Subcutaneous abdominal adipose tissue (tissue), 5 donors: Measurements from ENCODE around the gene ODF2L.

Experiments used
- H3K27ac ChIP-seq: one replicate; pipeline ENCODE4 v1.7.0; 2013; ENCODE audit warnings: low read depth, mild to moderate bottlenecking, inconsistent platforms, low read length, moderate library complexity
- H3K27me3 ChIP-seq, 5 donors: one replicate each; pipeline ENCODE4 v1.7.0; 2013; ENCODE audit warnings: low read length in 5 of 5, inconsistent platforms in 1 of 5; ENCODE audit not compliant: control insufficient read depth in 5 of 5, insufficient read depth in 4 of 5
- H3K36me3 ChIP-seq, 5 donors: one replicate each; pipeline ENCODE4 v1.7.0; 2013; ENCODE audit warnings: low read length in 5 of 5; ENCODE audit not compliant: control insufficient read depth in 5 of 5, insufficient read depth in 5 of 5
- H3K4me1 ChIP-seq, 5 donors: one replicate each; pipeline ENCODE4 v1.7.0; 2013; ENCODE audit warnings: low read length in 5 of 5, mild to moderate bottlenecking in 3 of 5, moderate library complexity in 1 of 5; ENCODE audit not compliant: control insufficient read depth in 5 of 5, insufficient read depth in 5 of 5
- H3K4me3 ChIP-seq, 5 donors: one replicate each; pipeline ENCODE4 v1.7.0; 2013; ENCODE audit warnings: low read length in 5 of 5, low read depth in 1 of 5
- H3K9ac ChIP-seq, 5 donors: one replicate each; pipeline ENCODE4 v1.7.0; 2013; ENCODE audit warnings: low read length in 5 of 5, mild to moderate bottlenecking in 4 of 5, moderate library complexity in 3 of 5
- H3K9me3 ChIP-seq, 5 donors: one replicate each; pipeline ENCODE4 v1.7.0; 2013; ENCODE audit warnings: low read length in 5 of 5; ENCODE audit not compliant: control insufficient read depth in 5 of 5
- donor health status: healthy.
- donor health status: healthy.
- donor health status: healthy.
- donor health status: healthy.
- donor health status: healthy.

ODF2L gene

DNA sequence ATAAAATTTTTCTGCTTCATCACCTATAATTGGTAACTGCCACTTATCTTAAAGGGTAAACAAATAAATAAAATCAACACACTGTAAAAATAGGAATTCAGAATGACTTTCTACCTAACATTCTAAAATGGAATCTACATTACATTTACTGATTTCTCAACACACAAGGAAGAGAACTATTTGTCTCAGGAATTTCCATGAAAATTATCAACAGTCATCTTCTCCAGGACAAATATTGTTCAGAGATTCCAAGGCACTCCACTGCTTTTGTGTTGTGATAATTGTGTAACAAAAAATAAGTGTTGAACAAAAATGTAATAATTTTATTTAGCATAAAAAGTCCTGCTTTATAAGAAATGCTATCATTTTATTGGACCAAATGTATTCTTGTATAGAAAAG, 7.3 kb downstream of the ODF2L start:
- Histone ChIP-seq H3K4me1 (peaks cover 0 to 13% (median 3%) of the 10 kb centered on the region in 5 donors), H3K27ac (no peak overlapping the region), H3K4me3 (no peak overlapping the region), H3K9me3 (no peaks in the 10 kb centered on the region), H3K36me3 (no peaks in the 10 kb centered on the region), H3K27me3 (no peaks in the 10 kb centered on the region), H3K9ac (no peak overlapping the region)

DNA sequence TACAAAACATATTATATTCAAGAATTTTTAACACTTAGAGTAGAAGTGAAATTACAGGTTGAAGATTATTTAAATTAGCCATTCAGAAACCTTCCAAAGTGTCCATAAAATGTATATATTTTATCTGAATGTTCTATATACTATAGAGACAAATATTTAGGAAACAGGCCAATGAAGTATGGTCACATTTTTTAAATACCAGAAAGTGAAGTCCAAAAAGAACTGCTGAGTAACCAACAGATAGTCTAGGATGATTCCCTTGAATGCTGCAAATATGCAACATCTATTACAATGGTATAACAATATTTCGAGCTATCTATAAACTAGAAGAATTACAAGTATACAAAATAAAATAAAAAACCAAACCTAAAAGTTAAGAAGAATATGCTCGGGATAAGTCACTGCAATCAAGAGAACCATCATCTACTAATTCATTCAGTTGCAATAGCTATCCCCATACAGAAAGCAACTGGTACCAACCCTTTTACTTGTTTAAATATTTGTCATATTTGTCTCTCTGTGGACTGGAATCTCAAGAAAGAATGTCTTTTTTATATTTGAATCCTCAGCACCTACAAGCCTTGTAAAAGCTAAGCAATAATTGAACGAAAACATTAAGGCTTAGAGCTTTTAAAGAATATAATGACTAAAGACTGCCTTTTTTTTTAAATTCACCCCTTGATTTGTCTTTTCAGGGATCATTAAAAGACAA, 8.1 kb downstream of the ODF2L start:
- peaks cover 0 to 17% (median 3%) of the 10 kb centered on the region in 5 donors for H3K4me1 ChIP-seq
- no peak overlapping the region for H3K9ac ChIP-seq
- no peak overlapping the region for H3K27ac ChIP-seq
- H3K4me3 ChIP-seq: no peak overlapping the region
- no peaks in the 10 kb centered on the region for H3K36me3 ChIP-seq
- H3K27me3 ChIP-seq: no peaks in the 10 kb centered on the region
- no peaks in the 10 kb centered on the region for H3K9me3 ChIP-seq

DNA sequence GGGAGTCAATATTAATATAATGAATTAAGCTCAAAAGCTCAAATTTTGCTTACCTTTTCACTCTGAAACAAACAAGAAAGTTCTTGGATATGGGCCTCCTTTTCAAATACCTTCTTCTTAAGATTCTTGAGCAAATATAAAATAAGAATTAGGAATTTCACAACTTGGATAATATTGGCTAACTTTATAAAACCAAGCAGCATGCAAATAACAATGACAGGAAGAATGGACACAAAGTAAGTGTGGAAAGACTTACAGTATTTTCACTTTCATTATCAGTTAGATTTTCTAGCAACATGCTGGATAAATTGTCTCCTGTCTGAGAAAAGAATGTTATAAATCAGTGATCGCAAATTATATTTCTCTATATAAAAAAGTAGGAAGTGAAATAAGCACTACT, 13.2 kb downstream of the ODF2L start:
- Histone ChIP-seq H3K9ac (peak overlapping the region in 4 of 5 donors; percentile 52 to 66 (median 62)), H3K4me3 (peak overlapping the region in 4 of 5 donors; percentile 35 to 53 (median 44)), H3K4me1 (peaks cover 0 to 16% (median 9%) of the 10 kb centered on the region in 5 donors), H3K36me3 (peaks cover 0 to 4% (median 0%) of the 10 kb centered on the region in 5 donors), H3K27me3 (no peaks in the 10 kb centered on the region), H3K9me3 (no peaks in the 10 kb centered on the region), H3K27ac (peak overlapping the region; percentile 61)

DNA sequence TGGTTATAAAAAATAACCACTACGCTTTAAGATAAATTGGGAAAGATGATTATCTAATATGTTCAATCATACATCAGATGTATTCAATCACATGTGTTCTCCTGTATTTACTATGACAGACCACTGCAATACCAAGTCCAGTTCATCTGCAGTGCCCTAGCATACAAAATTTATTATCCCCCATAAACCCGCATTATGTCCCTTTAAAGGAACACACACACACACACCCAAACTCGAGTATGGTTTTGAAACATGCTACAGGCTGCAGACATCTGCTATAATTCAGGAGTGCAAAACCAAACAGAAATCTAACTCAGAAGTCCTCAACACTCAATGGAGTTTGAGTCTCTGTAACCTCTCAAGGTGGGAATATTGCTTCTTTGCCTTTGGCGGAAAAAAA, 14.9 kb downstream of the ODF2L start:
- H3K9ac ChIP-seq: peak overlapping the region in 4 of 5 donors; percentile 25 to 52 (median 45)
- peaks cover 0 to 16% (median 9%) of the 10 kb centered on the region in 5 donors for H3K4me1 ChIP-seq
- H3K4me3 ChIP-seq: peak overlapping the region in 3 of 5 donors; percentile 1 to 48 (median 8)

DNA sequence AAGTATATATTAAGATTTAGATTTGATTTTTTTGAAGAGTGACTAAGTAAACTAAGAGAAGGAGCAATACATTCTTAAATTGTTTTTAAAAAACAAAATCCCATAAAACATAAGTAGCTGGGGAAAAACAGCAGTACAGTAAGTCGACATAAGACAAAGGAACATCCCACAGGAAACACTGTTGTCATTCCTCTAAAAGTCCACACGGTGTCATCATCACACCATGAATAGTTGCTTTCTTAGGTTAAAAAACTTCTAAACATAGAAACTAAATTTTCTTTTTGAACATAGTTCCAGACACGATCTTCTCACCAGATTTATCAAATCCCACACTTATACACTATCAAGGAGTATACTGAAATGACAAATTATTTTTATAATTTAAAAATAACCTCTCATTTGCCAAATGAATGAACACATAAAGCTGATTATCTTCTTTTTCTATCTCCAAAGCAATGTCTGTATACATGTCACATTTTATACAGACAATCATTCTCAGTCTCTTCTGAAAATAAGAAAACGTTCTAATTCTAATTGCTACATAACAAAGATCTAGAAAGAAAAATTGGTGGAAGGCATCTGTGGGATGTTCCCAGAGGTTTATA, 15.8 kb downstream of the ODF2L start:
- peak overlapping the region in 2 of 5 donors; percentile 51 to 64 for H3K9ac ChIP-seq
- H3K36me3 ChIP-seq: peaks cover 0 to 4% (median 0%) of the 10 kb centered on the region in 5 donors
- peak overlapping the region; percentile 1 for H3K27ac ChIP-seq
- peak overlapping the region in 3 of 5 donors; percentile 6 to 22 (median 11) for H3K4me3 ChIP-seq
- H3K4me1 ChIP-seq: peaks cover 0 to 16% (median 11%) of the 10 kb centered on the region in 5 donors
- H3K9me3 ChIP-seq: peaks cover 0 to 6% (median 0%) of the 10 kb centered on the region in 5 donors
- no peaks in the 10 kb centered on the region for H3K27me3 ChIP-seq

More for the DNA sequence above, 14.9 kb downstream of the ODF2L start:
- no peaks in the 10 kb centered on the region for H3K27me3 ChIP-seq
- H3K27ac ChIP-seq: peak overlapping the region; percentile 1
- peaks cover 0 to 4% (median 0%) of the 10 kb centered on the region in 5 donors for H3K36me3 ChIP-seq
- H3K9me3 ChIP-seq: peaks cover 0 to 6% (median 0%) of the 10 kb centered on the region in 5 donors

DNA sequence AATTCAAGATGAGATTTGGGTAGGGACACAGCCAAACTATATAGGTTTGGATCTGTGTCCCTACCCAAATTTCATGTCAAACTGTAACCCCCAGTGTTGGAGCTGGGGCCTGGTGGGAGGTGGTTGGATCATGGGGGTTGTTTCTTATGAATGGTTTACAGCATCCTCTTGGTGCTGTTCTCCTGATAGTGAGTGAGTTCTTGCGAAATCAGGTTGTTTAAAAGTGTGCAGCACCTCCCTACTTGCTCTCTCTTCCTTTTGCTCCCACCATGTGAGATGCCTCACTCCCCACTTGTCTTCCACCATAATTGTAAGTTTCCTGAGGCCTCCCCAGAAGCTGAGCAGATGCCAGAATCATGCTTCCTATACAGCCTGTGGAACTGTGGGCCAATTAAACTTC, 17.3 kb downstream of the ODF2L start:
- Histone ChIP-seq H3K27me3 (no peaks in the 10 kb centered on the region), H3K27ac (no peak overlapping the region), H3K4me3 (no peak overlapping the region), H3K9ac (no peak overlapping the region), H3K4me1 (peaks cover 0 to 16% (median 11%) of the 10 kb centered on the region in 5 donors), H3K36me3 (peaks cover 4 to 11% (median 7%) of the 10 kb centered on the region in 5 donors), H3K9me3 (peaks cover 0 to 6% (median 0%) of the 10 kb centered on the region in 5 donors)

DNA sequence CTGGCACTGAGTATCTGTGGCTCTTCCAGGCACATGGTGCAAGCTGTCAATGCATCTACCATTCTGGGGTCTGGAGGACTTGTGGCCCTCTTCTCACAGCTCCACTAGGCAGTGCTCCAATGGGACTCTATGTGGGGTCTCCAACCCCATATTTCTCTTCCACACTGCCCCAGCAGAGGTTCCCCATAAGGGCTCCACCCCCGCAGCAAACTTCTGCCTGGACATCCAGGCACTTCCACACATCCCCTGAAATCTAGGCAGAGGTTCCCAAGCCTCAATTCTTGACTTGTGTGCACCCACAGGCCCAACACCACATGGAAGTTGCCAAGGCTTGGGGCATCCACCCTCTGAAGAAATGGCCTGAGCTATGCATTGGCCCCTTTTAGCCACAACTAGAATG, 18.8 kb downstream of the ODF2L start:
- H3K4me3 ChIP-seq: no peak overlapping the region
- H3K9ac ChIP-seq: no peak overlapping the region
- H3K27me3 ChIP-seq: no peaks in the 10 kb centered on the region
- peaks cover 0 to 11% (median 4%) of the 10 kb centered on the region in 5 donors for H3K4me1 ChIP-seq
- H3K27ac ChIP-seq: no peak overlapping the region
- H3K36me3 ChIP-seq: peaks cover 4 to 16% (median 10%) of the 10 kb centered on the region in 5 donors
- H3K9me3 ChIP-seq: peaks cover 0 to 6% (median 0%) of the 10 kb centered on the region in 5 donors

DNA sequence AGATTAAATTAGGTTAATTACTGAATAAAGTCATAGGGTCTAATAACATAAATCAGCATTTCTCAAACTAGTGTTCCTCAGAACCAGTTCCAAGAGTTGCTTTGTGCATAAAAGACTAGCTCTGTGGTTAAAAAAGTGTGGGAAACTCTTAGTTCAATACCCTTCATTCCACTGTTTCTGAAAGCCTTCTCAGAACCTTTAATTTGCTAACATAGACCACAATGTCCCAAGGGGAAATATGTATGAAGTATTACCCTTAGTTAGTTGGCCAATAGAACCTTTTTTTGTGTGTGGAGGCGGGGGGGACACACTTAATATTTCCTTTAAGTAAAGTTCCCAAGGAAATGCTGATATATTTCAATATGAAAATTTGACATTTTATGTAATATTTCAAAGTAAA, 20.4 kb downstream of the ODF2L start:
- H3K4me3 ChIP-seq: no peak overlapping the region
- peaks cover 0 to 3% (median 0%) of the 10 kb centered on the region in 5 donors for H3K4me1 ChIP-seq
- H3K9me3 ChIP-seq: peaks cover 0 to 6% (median 0%) of the 10 kb centered on the region in 5 donors
- H3K27ac ChIP-seq: no peak overlapping the region
- no peak overlapping the region for H3K9ac ChIP-seq
- H3K27me3 ChIP-seq: no peaks in the 10 kb centered on the region
- H3K36me3 ChIP-seq: peaks cover 4 to 16% (median 10%) of the 10 kb centered on the region in 5 donors

DNA sequence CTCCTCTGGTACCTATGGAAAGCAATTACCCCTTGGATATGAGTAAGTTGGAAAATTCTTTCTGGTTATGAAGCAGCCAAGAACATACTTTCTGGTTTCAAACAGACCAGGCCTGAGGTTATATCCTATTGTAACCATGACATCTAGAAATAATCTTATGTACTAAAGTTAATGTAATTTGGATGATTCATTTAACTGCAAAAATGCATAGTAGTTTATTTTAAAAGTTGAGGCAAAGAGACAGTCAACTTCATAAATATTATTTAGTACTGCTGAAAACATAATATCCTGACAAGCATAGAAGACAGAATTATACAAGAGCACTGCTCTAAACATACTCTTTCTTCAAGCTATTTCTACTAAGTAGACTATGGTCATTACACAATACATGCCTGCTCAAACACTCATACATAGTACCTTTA, 25.5 kb downstream of the ODF2L start:
- no peaks in the 10 kb centered on the region for H3K9me3 ChIP-seq
- H3K27me3 ChIP-seq: no peaks in the 10 kb centered on the region
- H3K36me3 ChIP-seq: peaks cover 4 to 15% (median 10%) of the 10 kb centered on the region in 5 donors
- H3K4me3 ChIP-seq: no peak overlapping the region
- no peak overlapping the region for H3K9ac ChIP-seq
- peaks cover 0 to under 1% (median 0%) of the 10 kb centered on the region in 5 donors for H3K4me1 ChIP-seq
- H3K27ac ChIP-seq: no peak overlapping the region

DNA sequence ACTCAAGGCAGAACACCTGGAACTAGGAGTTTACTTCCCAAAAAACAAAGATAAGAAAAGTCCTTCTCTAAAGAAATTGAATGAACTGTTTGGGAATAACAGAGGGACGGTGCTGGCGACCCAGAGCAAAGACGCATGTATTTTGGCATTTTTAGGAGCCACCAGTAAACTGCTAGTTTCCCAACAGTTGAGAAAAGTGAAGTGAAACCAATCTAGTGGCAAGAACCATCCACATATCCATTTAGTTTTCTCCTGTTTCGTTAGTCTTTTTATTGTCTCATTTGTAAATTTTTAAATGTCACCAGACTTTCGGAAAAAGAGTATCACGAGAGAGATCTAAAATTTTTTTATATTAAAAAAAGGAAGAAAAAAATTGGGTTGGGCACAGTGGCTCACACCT, 30.2 kb downstream of the ODF2L start:
- H3K27me3 ChIP-seq: no peaks in the 10 kb centered on the region
- H3K9ac ChIP-seq: no peak overlapping the region

More for the DNA sequence above, 30.2 kb downstream of the ODF2L start:
- no peak overlapping the region for H3K4me3 ChIP-seq
- H3K27ac ChIP-seq: no peak overlapping the region
- peaks cover 2 to 10% (median 4%) of the 10 kb centered on the region in 5 donors for H3K36me3 ChIP-seq
- H3K4me1 ChIP-seq: no peaks in the 10 kb centered on the region
- H3K9me3 ChIP-seq: no peaks in the 10 kb centered on the region
